Loucy (cell line): Measurements from ENCODE around the gene RPS6KA3.
"Not testable (repeated sequence)": the region's sequence is repeated elsewhere in the genome, so short reads cannot be mapped to it uniquely, and the experiment has no call there.

Experiments used
- H2AFZ ChIP-seq: fragments of 200-600 bp; sonication (generic); 2 replicates; pipeline ENCODE4 v1.6.0; 2016; ENCODE audit warnings: antibody characterized with exemption, mild to moderate bottlenecking, low read length, moderate library complexity
- H3F3A ChIP-seq: fragments of 200-600 bp; 2 replicates; pipeline ENCODE4 v1.6.0; 2016; ENCODE audit warnings: antibody characterized with exemption, low read depth, mild to moderate bottlenecking
- H3K27me3 ChIP-seq: fragments of 200-600 bp; sonication (generic); 2 replicates; pipeline ENCODE4 v1.6.1; 2014; ENCODE audit warnings: low read length, mild to moderate bottlenecking; ENCODE audit not compliant: insufficient read depth, poor library complexity, severe bottlenecking
- H3K36me3 ChIP-seq: fragments of 200-600 bp; sonication (generic); 2 replicates; pipeline ENCODE4 v1.6.1; 2016; ENCODE audit warnings: low read length; ENCODE audit not compliant: insufficient read depth
- H3K4me1 ChIP-seq: fragments of 200-600 bp; sonication (generic); 2 replicates; pipeline ENCODE4 v1.5.1; 2014; ENCODE audit warnings: low read length, mild to moderate bottlenecking; ENCODE audit not compliant: insufficient read depth, poor library complexity, severe bottlenecking
- H3K4me2 ChIP-seq: fragments of 200-600 bp; sonication (generic); 2 replicates; pipeline ENCODE4 v1.6.0; 2014; ENCODE audit warnings: antibody characterized with exemption, low read length, low read depth, mild to moderate bottlenecking; ENCODE audit not compliant: poor library complexity, severe bottlenecking
- H3K4me3 ChIP-seq: fragments of 200-600 bp; sonication (generic); 2 replicates; pipeline ENCODE4 v1.5.1; 2014; ENCODE audit warnings: low read length, mild to moderate bottlenecking, mixed read lengths; ENCODE audit not compliant: poor library complexity, severe bottlenecking
- H3K79me2 ChIP-seq: fragments of 200-600 bp; sonication (generic); 2 replicates; pipeline ENCODE4 v1.6.1; 2014; ENCODE audit warnings: low read length; ENCODE audit not compliant: insufficient read depth
- H3K9ac ChIP-seq: fragments of 200-600 bp; sonication (generic); 2 replicates; pipeline ENCODE4 v1.6.0; 2014; ENCODE audit warnings: mild to moderate bottlenecking, low read depth, low read length, moderate library complexity; ENCODE audit not compliant: poor library complexity, severe bottlenecking
- H3K9me2 ChIP-seq: fragments of 200-600 bp; sonication (generic); replicated peaks from 2 replicates; pipeline ENCODE4 v1.6.1; 2016; ENCODE audit warnings: low read depth, low read length, mixed read lengths
- H3K9me3 ChIP-seq: fragments of 200-600 bp; sonication (generic); 2 replicates; pipeline ENCODE4 v1.6.1; 2014; ENCODE audit warnings: mild to moderate bottlenecking, antibody characterized with exemption, low read length, low read depth; ENCODE audit not compliant: insufficient read depth
- H4K20me1 ChIP-seq: fragments of 200-600 bp; sonication (generic); 2 replicates; pipeline ENCODE4 v1.6.0; 2014; ENCODE audit warnings: antibody characterized with exemption, low read length, mild to moderate bottlenecking; ENCODE audit not compliant: insufficient read depth, poor library complexity, severe bottlenecking
- EZH2phosphoT487 ChIP-seq: fragments of 200-600 bp; IDR thresholded peaks from 2 replicates; pipeline ENCODE4 v1.6.1; 2018; ENCODE audit warnings: antibody characterized with exemption, mild to moderate bottlenecking, moderate library complexity, borderline replicate concordance
- TF ChIP-seq, protein P1 (sequence below): fragments of 200-600 bp; sonication (generic); conservative IDR thresholded peaks from 2 replicates; pipeline ENCODE4 v1.5.1; 2014; ENCODE audit warnings: mild to moderate bottlenecking, antibody characterized with exemption, low read length

Gene RPS6KA3

DNA sequence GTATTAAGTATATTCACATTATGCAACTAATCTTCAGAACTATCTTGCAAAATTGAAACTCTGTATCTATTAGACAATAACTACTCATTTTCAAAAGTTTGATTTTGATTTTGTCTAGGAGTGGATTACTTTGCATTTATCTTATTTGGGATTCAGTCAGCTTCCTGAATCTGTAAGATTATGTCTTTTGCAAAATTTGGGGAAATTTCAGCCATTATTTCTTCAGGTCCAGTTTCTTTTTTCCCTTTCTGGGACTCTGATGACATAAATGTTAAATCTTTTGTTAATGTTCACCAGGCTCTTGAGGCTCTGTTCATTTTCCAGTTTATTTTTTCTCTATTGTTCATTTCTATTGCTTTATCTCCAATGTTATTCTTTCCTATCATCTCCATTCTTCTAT is 15.0 kb downstream of the RPS6KA3 start:
- Histone ChIP-seq H3K9ac (no peak overlapping the region), H3K4me3 (no peak overlapping the region), H3K36me3 (peaks cover 3% of the 10 kb centered on the region; the same call in 1 of the 2 replicates), H4K20me1 (peaks cover 19% of the 10 kb centered on the region), H3K79me2 (peaks cover 91% of the 10 kb centered on the region), H3K9me3 (no peaks in the 10 kb centered on the region), H3K4me2 (no peak overlapping the region), H3K9me2 (no peaks in the 10 kb centered on the region), H3F3A (no peaks in the 10 kb centered on the region), H3K27me3 (no peaks in the 10 kb centered on the region), H2AFZ (no peak overlapping the region), H3K4me1 (peaks cover 16% of the 10 kb centered on the region)
- TF ChIP-seq, protein P1, sequence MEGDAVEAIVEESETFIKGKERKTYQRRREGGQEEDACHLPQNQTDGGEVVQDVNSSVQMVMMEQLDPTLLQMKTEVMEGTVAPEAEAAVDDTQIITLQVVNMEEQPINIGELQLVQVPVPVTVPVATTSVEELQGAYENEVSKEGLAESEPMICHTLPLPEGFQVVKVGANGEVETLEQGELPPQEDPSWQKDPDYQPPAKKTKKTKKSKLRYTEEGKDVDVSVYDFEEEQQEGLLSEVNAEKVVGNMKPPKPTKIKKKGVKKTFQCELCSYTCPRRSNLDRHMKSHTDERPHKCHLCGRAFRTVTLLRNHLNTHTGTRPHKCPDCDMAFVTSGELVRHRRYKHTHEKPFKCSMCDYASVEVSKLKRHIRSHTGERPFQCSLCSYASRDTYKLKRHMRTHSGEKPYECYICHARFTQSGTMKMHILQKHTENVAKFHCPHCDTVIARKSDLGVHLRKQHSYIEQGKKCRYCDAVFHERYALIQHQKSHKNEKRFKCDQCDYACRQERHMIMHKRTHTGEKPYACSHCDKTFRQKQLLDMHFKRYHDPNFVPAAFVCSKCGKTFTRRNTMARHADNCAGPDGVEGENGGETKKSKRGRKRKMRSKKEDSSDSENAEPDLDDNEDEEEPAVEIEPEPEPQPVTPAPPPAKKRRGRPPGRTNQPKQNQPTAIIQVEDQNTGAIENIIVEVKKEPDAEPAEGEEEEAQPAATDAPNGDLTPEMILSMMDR = no peak
- no peak for TF ChIP-seq EZH2phosphoT487

DNA sequence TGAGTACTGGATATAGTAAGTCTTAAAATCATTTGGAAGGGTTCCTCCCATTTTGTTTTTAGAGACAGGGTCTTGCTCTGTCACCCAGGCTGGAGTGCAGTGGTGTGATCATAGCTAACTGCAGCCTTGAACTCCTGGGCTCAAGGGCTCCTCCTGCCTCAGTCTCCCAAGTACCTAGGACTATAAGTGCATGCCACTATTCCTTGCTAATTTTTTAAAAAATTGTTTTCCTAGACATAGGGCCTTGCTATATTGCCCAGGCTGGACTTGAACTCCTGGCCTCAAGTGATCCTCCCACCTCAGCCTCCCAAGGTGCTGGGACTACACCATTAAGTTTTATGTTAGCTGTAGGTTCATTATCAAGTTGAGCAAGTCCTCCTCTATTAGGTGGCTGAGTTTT is 16.6 kb downstream of the RPS6KA3 start:
- H3K4me2 ChIP-seq, H2AFZ ChIP-seq, H3K4me3 ChIP-seq, H3K9me2 ChIP-seq, H3K9ac ChIP-seq, H3K36me3 ChIP-seq, H3K27me3 ChIP-seq, H3F3A ChIP-seq, H3K9me3 ChIP-seq: not testable (repeated sequence)
- peaks cover 92% of the 10 kb centered on the region for H3K79me2 ChIP-seq
- H3K4me1 ChIP-seq = peaks cover 16% of the 10 kb centered on the region
- H4K20me1 ChIP-seq = peaks cover 20% of the 10 kb centered on the region

DNA sequence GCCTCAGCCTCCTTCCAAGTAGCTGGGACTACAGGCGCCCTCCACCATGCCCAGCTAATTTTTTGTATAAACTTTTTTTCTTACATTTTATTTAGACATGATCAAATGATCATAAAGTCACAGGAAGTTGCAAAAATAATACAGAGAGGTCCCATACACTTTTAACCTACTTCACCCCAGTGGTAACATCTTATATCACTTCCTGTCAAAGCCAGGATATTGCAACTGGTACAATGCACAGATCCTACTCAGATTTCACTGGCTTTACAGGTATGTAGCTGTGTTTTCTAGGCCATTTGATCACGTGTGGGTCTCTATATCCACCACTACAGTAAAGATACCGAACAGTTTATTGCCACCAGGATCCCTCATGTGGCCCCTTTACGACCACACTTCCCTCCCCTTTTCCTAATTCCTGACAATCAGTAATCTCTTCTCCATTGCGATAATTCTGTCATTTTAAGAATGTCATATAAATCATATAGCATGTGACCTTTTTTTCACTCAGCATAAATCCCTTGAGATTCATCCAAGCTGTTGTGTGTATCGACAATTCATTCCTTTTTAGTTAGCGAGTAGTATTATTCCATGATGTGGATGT is 18.0 kb downstream of the RPS6KA3 start:
- H3K4me3 ChIP-seq = no peak overlapping the region
- no peak overlapping the region for H3K4me2 ChIP-seq
- no peak overlapping the region for H3K9ac ChIP-seq
- H2AFZ ChIP-seq = no peak overlapping the region
- TF ChIP-seq, protein P1 = no peak
- TF ChIP-seq EZH2phosphoT487 = no peak
- peaks cover 91% of the 10 kb centered on the region for H3K79me2 ChIP-seq
- peaks cover 25% of the 10 kb centered on the region for H4K20me1 ChIP-seq
- peaks cover 6% of the 10 kb centered on the region for H3K4me1 ChIP-seq
- no peaks in the 10 kb centered on the region for H3F3A ChIP-seq
- H3K9me2 ChIP-seq = no peaks in the 10 kb centered on the region
- no peaks in the 10 kb centered on the region for H3K9me3 ChIP-seq
- peaks cover 3% of the 10 kb centered on the region; the same call in 1 of the 2 replicates for H3K36me3 ChIP-seq
- H3K27me3 ChIP-seq = no peaks in the 10 kb centered on the region

DNA sequence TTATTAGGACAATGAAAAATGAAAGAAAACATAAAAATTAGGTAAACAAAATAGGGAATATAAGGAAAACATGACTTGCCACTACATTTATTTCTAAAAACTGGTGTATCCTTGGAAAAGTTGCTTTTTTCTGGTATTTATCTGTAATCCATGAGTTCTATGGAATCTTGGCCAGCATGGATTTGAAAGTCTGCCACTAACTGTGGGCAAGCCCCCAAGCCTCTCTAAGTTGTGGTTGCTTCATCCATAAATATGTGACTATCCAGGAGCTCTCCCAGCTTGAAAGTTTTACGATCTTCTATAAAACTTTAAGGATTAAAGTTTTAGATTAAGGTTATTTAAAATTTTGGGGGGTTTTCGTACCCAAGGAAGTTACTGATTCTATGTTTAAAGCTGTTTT is 21.8 kb downstream of the RPS6KA3 start:
- no peak overlapping the region for H3K4me2 ChIP-seq

More for the DNA sequence above, 21.8 kb downstream of the RPS6KA3 start:
- Histone ChIP-seq H3K27me3 (no peaks in the 10 kb centered on the region), H3K9me3 (0 out of 2 replicates have a peak, but pooled peaks cover 3% of the 10 kb centered on the region), H3K4me1 (peaks cover 6% of the 10 kb centered on the region), H3K9ac (no peak overlapping the region), H2AFZ (no peak overlapping the region), H3K9me2 (no peaks in the 10 kb centered on the region), H3K36me3 (no peaks in the 10 kb centered on the region), H3K4me3 (no peak overlapping the region), H3K79me2 (peaks cover 90% of the 10 kb centered on the region), H3F3A (no peaks in the 10 kb centered on the region), H4K20me1 (peaks cover 26% of the 10 kb centered on the region)
- TF ChIP-seq, protein P1 = no peak
- no peak for TF ChIP-seq EZH2phosphoT487
